IMR-90 (cell line): Measurements from ENCODE around the gene POLR1H. TPM values are rescaled to one million over a fixed set of nuclear protein-coding genes. Genes with fewer than 3 reads are reported as not detected.

Experiments used
- ATAC-seq: fragments of 200-7000 bp; cut with Tn5 transposase; 2 replicates; pipeline ENCODE4 v1.9.1; 2020; ENCODE audit warnings: low read depth, mild to moderate bottlenecking, moderate library complexity
- BruUV-seq: library from RNA; stranded (reverse); fragments of 400-500 nt; replicated peaks from 2 replicates; lab custom pipeline; 2021; lab: Mats Ljungman, UMichigan
- CTCF ChIA-PET: fragments of 300-600 bp; formaldehyde crosslinking; extraction: SDS; loops from one replicate; lab custom pipeline; 2021; ENCODE audit warnings: antibody characterized with exemption; lab: Yijun Ruan, JAX
- POLR2A ChIA-PET: fragments of 300-600 bp; sonication (Branson Sonifier 250); formaldehyde crosslinking; loops from one replicate; lab custom pipeline; 2022; ENCODE audit warnings: antibody characterized with exemption; ENCODE audit not compliant: unreplicated experiment; lab: Charles Lee
- DNase-seq: peaks from one replicate; pipeline ENCODE4 v3.0.0; 2013
- H2AFZ ChIP-seq: replicated peaks from 2 replicates; pipeline ENCODE3; 2013; ENCODE audit warnings: low read length, mild to moderate bottlenecking; ENCODE audit not compliant: poor library complexity
- H2AK5ac ChIP-seq: 2 replicates; pipeline ENCODE4 v1.6.1; 2013; ENCODE audit warnings: low read depth, low read length, inconsistent platforms
- H2AK9ac ChIP-seq: replicated peaks from 2 replicates; pipeline ENCODE3; 2013; ENCODE audit warnings: mild to moderate bottlenecking, low read depth, low read length, moderate library complexity; ENCODE audit not compliant: poor library complexity
- H2BK120ac ChIP-seq: 2 replicates; pipeline ENCODE4 v1.6.1; 2013; ENCODE audit warnings: low read depth, low read length, inconsistent platforms
- H2BK15ac ChIP-seq: 3 replicates; pipeline ENCODE4 v1.6.1; 2013; ENCODE audit warnings: low read depth, low read length, inconsistent platforms
- H2BK20ac ChIP-seq: 2 replicates; pipeline ENCODE4 v1.6.1; 2013; ENCODE audit warnings: low read depth, mild to moderate bottlenecking, inconsistent platforms, low read length, moderate library complexity
- H2BK5ac ChIP-seq: 2 replicates; pipeline ENCODE4 v1.6.1; 2013; ENCODE audit warnings: mild to moderate bottlenecking, low read depth, low read length, inconsistent platforms; ENCODE audit not compliant: poor library complexity, severe bottlenecking
- H3K14ac ChIP-seq: replicated peaks from 2 replicates; pipeline ENCODE4 v1.6.1; 2013; ENCODE audit warnings: low read depth, low read length, inconsistent platforms
- H3K18ac ChIP-seq: 2 replicates; pipeline ENCODE4 v1.6.1; 2013; ENCODE audit warnings: low read depth, low read length, control low read depth
- H3K23ac ChIP-seq: 2 replicates; pipeline ENCODE4 v1.6.1; 2013; ENCODE audit warnings: low read depth, low read length, inconsistent platforms
- H3K27ac ChIP-seq: 2 replicates; pipeline ENCODE4 v1.5.1; 2013; ENCODE audit warnings: mild to moderate bottlenecking, control low read depth, low read length; ENCODE audit not compliant: insufficient read depth
- H3K27me3 ChIP-seq: 2 replicates; pipeline ENCODE4 v1.6.1; 2013; ENCODE audit warnings: low read length; ENCODE audit not compliant: control insufficient read depth, insufficient read depth
- H3K36me3 ChIP-seq: 2 replicates; pipeline ENCODE4 v1.6.1; 2013; ENCODE audit warnings: low read length, mixed read lengths; ENCODE audit not compliant: control insufficient read depth, insufficient read depth
- H3K4ac ChIP-seq: 2 replicates; pipeline ENCODE4 v1.6.1; 2013; ENCODE audit warnings: low read depth, low read length, inconsistent platforms
- H3K4me1 ChIP-seq: 2 replicates; pipeline ENCODE4 v1.6.1; 2013; ENCODE audit warnings: low read length, mixed read lengths; ENCODE audit not compliant: control insufficient read depth, insufficient read depth
- H3K4me2 ChIP-seq: 2 replicates; pipeline ENCODE4 v1.6.1; 2013; ENCODE audit warnings: low read depth, mild to moderate bottlenecking, control low read depth, low read length, moderate library complexity
- H3K4me3 ChIP-seq: 2 replicates; pipeline ENCODE4 v1.5.1; 2013; ENCODE audit warnings: low read depth, mild to moderate bottlenecking, control low read depth, low read length, moderate library complexity; ENCODE audit not compliant: insufficient read depth
- H3K56ac ChIP-seq: 2 replicates; pipeline ENCODE4 v1.6.1; 2013; ENCODE audit warnings: low read length, inconsistent platforms; ENCODE audit not compliant: insufficient read depth; ENCODE audit errors: extremely low read depth
- H3K79me1 ChIP-seq, 2 experiments: 2 replicates each; pipeline ENCODE4 v1.6.1; 2013; ENCODE audit warnings: low read length in 2 of 2, inconsistent platforms in 1 of 2, low read depth in 1 of 2
- H3K9ac ChIP-seq: 2 replicates; pipeline ENCODE4 v1.6.1; 2013; ENCODE audit warnings: low read depth, low read length, control low read depth
- H3K9me1 ChIP-seq: 2 replicates; pipeline ENCODE4 v1.6.1; 2013; ENCODE audit warnings: low read length, inconsistent platforms; ENCODE audit not compliant: insufficient read depth
- H3K9me3 ChIP-seq: 2 replicates; pipeline ENCODE4 v1.6.1; 2013; ENCODE audit warnings: low read length; ENCODE audit not compliant: control insufficient read depth, insufficient read depth
- H4K20me1 ChIP-seq: 2 replicates; pipeline ENCODE4 v1.6.1; 2013; ENCODE audit warnings: low read length, inconsistent platforms; ENCODE audit not compliant: insufficient read depth
- H4K5ac ChIP-seq: 2 replicates; pipeline ENCODE4 v1.6.1; 2013; ENCODE audit warnings: mild to moderate bottlenecking, low read depth, low read length, control low read depth
- H4K8ac ChIP-seq, 2 experiments: 2 replicates each; pipeline ENCODE4 v1.6.1; 2013; ENCODE audit warnings: low read depth in 2 of 2, low read length in 2 of 2, control low read depth in 1 of 2, inconsistent platforms in 1 of 2
- H4K91ac ChIP-seq: 2 replicates; pipeline ENCODE4 v1.6.1; 2013; ENCODE audit warnings: low read depth, low read length, inconsistent platforms; ENCODE audit not compliant: insufficient read depth
- BHLHE40 ChIP-seq: fragments of 150-350 bp; IDR thresholded peaks from 2 replicates; pipeline ENCODE4 v1.6.1; 2016; ENCODE audit warnings: mild to moderate bottlenecking, low read depth, low read length
- CHD1 ChIP-seq: IDR thresholded peaks from 2 replicates; pipeline ENCODE4 v1.6.1; 2012; ENCODE audit warnings: low read depth, low read length, improper control_type of control experiment
- ELK1 ChIP-seq: fragments of 150-350 bp; IDR thresholded peaks from 2 replicates; pipeline ENCODE4 v1.6.1; 2016; ENCODE audit warnings: low read depth, mild to moderate bottlenecking, low read length, moderate library complexity, borderline replicate concordance
- FOS ChIP-seq: fragments of 150-350 bp; IDR thresholded peaks from 2 replicates; pipeline ENCODE4 v1.6.1; 2016; ENCODE audit warnings: low read depth, low read length
- MAFK ChIP-seq: IDR thresholded peaks from 2 replicates; pipeline ENCODE4 v1.6.1; 2012; ENCODE audit warnings: low read depth, low read length, improper control_type of control experiment
- MAZ ChIP-seq: IDR thresholded peaks from 2 replicates; pipeline ENCODE4 v1.6.1; 2012; ENCODE audit warnings: low read depth, mild to moderate bottlenecking, low read length, improper control_type of control experiment, moderate library complexity, borderline replicate concordance
- MXI1 ChIP-seq: IDR thresholded peaks from 2 replicates; pipeline ENCODE4 v1.6.1; 2012; ENCODE audit warnings: low read depth, mild to moderate bottlenecking, low read length, moderate library complexity, borderline replicate concordance
- POLR2A ChIP-seq: IDR thresholded peaks from 2 replicates; pipeline ENCODE4 v1.6.1; 2012; ENCODE audit warnings: mild to moderate bottlenecking, low read depth, low read length
- RCOR1 ChIP-seq: IDR thresholded peaks from 2 replicates; pipeline ENCODE4 v1.6.1; 2012; ENCODE audit warnings: mild to moderate bottlenecking, low read length, improper control_type of control experiment; ENCODE audit not compliant: insufficient replicate concordance
- RFX5 ChIP-seq: IDR thresholded peaks from 2 replicates; pipeline ENCODE4 v1.8.0; 2012; ENCODE audit warnings: low read depth, mild to moderate bottlenecking, low read length, moderate library complexity
- SMC3 ChIP-seq: fragments of 150-350 bp; IDR thresholded peaks from 2 replicates; pipeline ENCODE4 v1.6.1; 2016; ENCODE audit warnings: low read depth, mild to moderate bottlenecking, antibody characterized with exemption, low read length, moderate library complexity
- USF2 ChIP-seq: fragments of 150-350 bp; IDR thresholded peaks from 2 replicates; pipeline ENCODE4 v1.6.1; 2017; ENCODE audit warnings: mild to moderate bottlenecking, antibody characterized with exemption, low read length, low read depth
- WGBS, 2 experiments: methylation state at CpG; one replicate each; pipeline versions ENCODE4 v1.1.5 to v1.1.7; 2013; ENCODE audit warnings: missing lambda C conversion rate in 2 of 2; ENCODE audit not compliant: insufficient read length in 1 of 2; ENCODE audit errors: extremely low coverage in 2 of 2; 5-methylcytosine and 5-hydroxymethylcytosine counted together
- dilution Hi-C: fragments of 300-500 bp; cut with HindIII; formaldehyde crosslinking; loops from one replicate; pipeline ENCODE4 v1.14.3; 2018; ENCODE audit warnings: low sequenced_read_pairs; ENCODE audit not compliant: unreplicated experiment
- in situ Hi-C: fragments of 300-500 bp; cut with MboI; formaldehyde crosslinking; loops from 3 replicates; pipeline ENCODE4 v1.14.3; 2019; ENCODE audit warnings: low sequenced_read_pairs, inconsistent platforms, mixed read lengths
- intact Hi-C: fragments of 100-400 bp; cut with micrococcal nuclease; formaldehyde crosslinking; loops from 2 replicates; pipeline ENCODE4 v1.10.0; 2022
- polyA plus RNA-seq, 3 experiments: library from polyadenylated mRNA; depleted of rRNA; stranded (reverse); fragments of >200 nt; gene quantifications; 2 replicates each; pipeline ENCODE4 v1.2.3, GENCODE V29; 2012; ENCODE audit warnings: low replicate concordance in 1 of 3
- total RNA-seq: library from RNA; depleted of rRNA; stranded (reverse); fragments of >200 nt; gene quantifications from 2 replicates; pipeline ENCODE4 v1.2.3, GENCODE V29; 2012
- TF ChIP-seq, protein P1 (sequence below): conservative IDR thresholded peaks from 2 replicates; pipeline ENCODE4 v1.5.1; 2012; ENCODE audit warnings: mild to moderate bottlenecking, low read depth, low read length, improper control_type of control experiment

Gene POLR1H
- total and polyA plus RNA-seq, 2 of the 4 experiments (the other 2 are of a cell fraction), result 24.6 to 34.6 TPM

- H3K56ac ChIP-seq, result no peak overlapping the region
- CTCF ChIA-PET, result no interaction called here
These were observed 19.8 kb upstream of the POLR1H start for GRCh38 chr6:30041221-30041620.

More at GRCh38 chr6:30041221-30041620, 19.8 kb upstream of the POLR1H start:
- H3K4me1 ChIP-seq, result peaks cover 6% of the 10 kb centered on the region
- POLR2A ChIA-PET, result no interaction called here
- H3K18ac ChIP-seq, result no peak overlapping the region
- no peak for TF ChIP-seq USF2
- TF ChIP-seq RFX5, result no peak
- no peak for TF ChIP-seq POLR2A
- no peak for TF ChIP-seq MAFK
- no peak for TF ChIP-seq FOS
- no peak for TF ChIP-seq MAZ
- no peak for TF ChIP-seq RCOR1
- no peak for TF ChIP-seq BHLHE40
- no peak for TF ChIP-seq ELK1
- TF ChIP-seq, protein P1, sequence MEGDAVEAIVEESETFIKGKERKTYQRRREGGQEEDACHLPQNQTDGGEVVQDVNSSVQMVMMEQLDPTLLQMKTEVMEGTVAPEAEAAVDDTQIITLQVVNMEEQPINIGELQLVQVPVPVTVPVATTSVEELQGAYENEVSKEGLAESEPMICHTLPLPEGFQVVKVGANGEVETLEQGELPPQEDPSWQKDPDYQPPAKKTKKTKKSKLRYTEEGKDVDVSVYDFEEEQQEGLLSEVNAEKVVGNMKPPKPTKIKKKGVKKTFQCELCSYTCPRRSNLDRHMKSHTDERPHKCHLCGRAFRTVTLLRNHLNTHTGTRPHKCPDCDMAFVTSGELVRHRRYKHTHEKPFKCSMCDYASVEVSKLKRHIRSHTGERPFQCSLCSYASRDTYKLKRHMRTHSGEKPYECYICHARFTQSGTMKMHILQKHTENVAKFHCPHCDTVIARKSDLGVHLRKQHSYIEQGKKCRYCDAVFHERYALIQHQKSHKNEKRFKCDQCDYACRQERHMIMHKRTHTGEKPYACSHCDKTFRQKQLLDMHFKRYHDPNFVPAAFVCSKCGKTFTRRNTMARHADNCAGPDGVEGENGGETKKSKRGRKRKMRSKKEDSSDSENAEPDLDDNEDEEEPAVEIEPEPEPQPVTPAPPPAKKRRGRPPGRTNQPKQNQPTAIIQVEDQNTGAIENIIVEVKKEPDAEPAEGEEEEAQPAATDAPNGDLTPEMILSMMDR, result no peak
- no peak for TF ChIP-seq CHD1
- TF ChIP-seq SMC3, result no peak
- no peak for TF ChIP-seq MXI1
- H3K4me2 ChIP-seq, result no peak overlapping the region
- H3K4me3 ChIP-seq, result no peak overlapping the region
- H3K14ac ChIP-seq, result no peak overlapping the region
- H3K9me3 ChIP-seq, result no peaks in the 10 kb centered on the region
- H4K20me1 ChIP-seq, result no peaks in the 10 kb centered on the region; the same call in 1 of the 2 replicates
- no peak overlapping the region for H4K5ac ChIP-seq
- ATAC-seq (no peak), DNase-seq (no peak)
- H4K8ac ChIP-seq, result no peak overlapping the region
- H4K91ac ChIP-seq, result no peak overlapping the region
- intact Hi-C loops, result no loop called here
- no CpG with 5 or more reads among the region's 6 CpGs for WGBS, 2 experiments
- no peak overlapping the region for H2AK9ac ChIP-seq
- H3K36me3 ChIP-seq, result no peaks in the 10 kb centered on the region
- H2BK20ac ChIP-seq, result no peak overlapping the region
- H3K9me1 ChIP-seq, result peaks cover 8% of the 10 kb centered on the region
- H3K27me3 ChIP-seq, result no peaks in the 10 kb centered on the region
- H3K4ac ChIP-seq, result no peak overlapping the region
- no peak overlapping the region for H2BK5ac ChIP-seq
- H2BK15ac ChIP-seq, result no peak overlapping the region
- no TSS peak for BruUV-seq
- H3K9ac ChIP-seq, result no peak overlapping the region
- H2AK5ac ChIP-seq, result no peak overlapping the region
- no peak overlapping the region for H3K23ac ChIP-seq
- no peak overlapping the region for H2AFZ ChIP-seq
- no peak overlapping the region for H3K27ac ChIP-seq
- dilution Hi-C loops, result no loop called here
- no peak overlapping the region for H2BK120ac ChIP-seq
- in situ Hi-C loops, result no loop called here
- no peaks in the 10 kb centered on the region; a peak in 1 of 4 replicates for H3K79me1 ChIP-seq
